Activated CD4-positive, alpha-beta T cell treated with anti-CD3 and anti-CD28 coated beads for 1 hour (primary cell): ENCODE measurements around the gene ODAD4.

Experiments
- DNase-seq: peaks from one replicate; pipeline ENCODE4 v3.0.0-alpha.2; 2020

Gene ODAD4

GRCh38 chr17:41972571-41973407, 42.4 kb downstream of the ODAD4 start:
- DNase-seq = no peak

- no peak for DNase-seq
Measured at GRCh38 chr17:41973408-41973811, 43.0 kb downstream of the ODAD4 start.

- DNase-seq = no peak
Measured at GRCh38 chr17:41974031-41974430, 43.6 kb downstream of the ODAD4 start.

GRCh38 chr17:41974658-41975057, 44.2 kb downstream of the ODAD4 start:
- DNase-seq = no peak

- DNase-seq = no peak
Measured at GRCh38 chr17:41975099-41976083, 45.0 kb downstream of the ODAD4 start.

GRCh38 chr17:41976142-41976768, 45.8 kb downstream of the ODAD4 start:
- no peak for DNase-seq

- DNase-seq = no peak
Measured at GRCh38 chr17:41977991-41978390, 47.6 kb downstream of the ODAD4 start.

- DNase-seq = no peak
Measured at GRCh38 chr17:41982026-41982760, 51.8 kb downstream of the ODAD4 start.

GRCh38 chr17:41984454-41984853, 54.0 kb downstream of the ODAD4 start:
- DNase-seq = no peak

DNA sequence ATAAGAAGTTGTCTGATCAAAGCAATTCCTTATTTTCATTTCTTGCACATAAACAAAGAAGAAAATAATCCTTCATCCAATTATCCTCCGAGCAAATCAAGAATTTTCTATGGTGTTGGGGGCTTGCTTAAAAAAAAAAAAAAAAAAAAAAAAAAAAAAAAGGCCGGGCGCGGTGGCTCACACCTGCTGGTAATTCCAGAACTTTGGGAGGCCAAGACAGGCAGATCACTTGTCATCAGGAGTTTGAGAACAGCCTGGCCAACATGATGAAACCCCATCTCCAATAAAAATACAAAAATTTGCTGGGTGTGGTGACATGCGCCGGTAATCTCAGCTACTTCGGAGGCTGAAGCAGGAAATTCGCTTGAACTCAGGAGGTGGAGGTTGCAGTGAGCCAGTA, 55.5 kb downstream of the ODAD4 start:
- no peak for DNase-seq

GRCh38 chr17:41986634-41987033, 56.2 kb downstream of the ODAD4 start:
- no peak for DNase-seq

- DNase-seq = no peak
Measured at GRCh38 chr17:41987642-41988041, 57.2 kb downstream of the ODAD4 start.

GRCh38 chr17:41988418-41988817, 58.0 kb downstream of the ODAD4 start:
- no peak for DNase-seq

GRCh38 chr17:41989702-41990419, 59.4 kb downstream of the ODAD4 start:
- no peak for DNase-seq

DNA sequence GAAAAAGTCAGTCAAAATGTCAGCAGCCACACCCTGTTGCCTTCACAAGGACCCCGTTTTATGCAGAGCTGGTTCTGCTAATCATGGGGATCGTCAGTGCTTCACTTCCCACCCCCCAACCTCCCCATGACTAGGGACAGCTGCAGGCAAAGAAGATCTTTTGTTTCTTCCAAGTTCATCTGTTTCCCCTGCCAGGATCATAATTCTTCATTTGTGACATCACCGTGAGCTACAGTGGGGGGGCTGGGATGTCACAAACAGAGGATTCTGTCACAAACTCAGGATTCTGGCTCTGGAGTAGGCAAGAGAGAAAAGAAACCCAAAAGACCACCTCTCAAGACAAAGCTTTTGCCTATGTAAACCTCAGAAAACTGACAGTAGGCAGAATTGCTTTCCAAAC, 62.2 kb downstream of the ODAD4 start:
- no peak for DNase-seq

DNA sequence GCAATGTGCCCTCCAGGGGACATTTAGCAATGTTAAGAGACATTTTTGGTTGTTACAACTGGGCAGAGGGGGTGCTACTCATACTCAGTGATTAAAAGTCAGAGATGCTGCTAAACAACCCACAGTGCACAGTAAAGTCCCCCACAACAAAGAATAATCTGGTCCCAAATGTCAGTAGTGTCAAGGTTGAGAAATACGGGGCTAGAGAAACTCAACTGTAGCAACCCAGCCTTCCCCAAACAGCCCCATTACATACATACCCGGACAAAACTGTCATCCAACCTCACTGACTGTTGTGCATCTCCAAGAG, 66.4 kb downstream of the ODAD4 start:
- no peak for DNase-seq

DNA sequence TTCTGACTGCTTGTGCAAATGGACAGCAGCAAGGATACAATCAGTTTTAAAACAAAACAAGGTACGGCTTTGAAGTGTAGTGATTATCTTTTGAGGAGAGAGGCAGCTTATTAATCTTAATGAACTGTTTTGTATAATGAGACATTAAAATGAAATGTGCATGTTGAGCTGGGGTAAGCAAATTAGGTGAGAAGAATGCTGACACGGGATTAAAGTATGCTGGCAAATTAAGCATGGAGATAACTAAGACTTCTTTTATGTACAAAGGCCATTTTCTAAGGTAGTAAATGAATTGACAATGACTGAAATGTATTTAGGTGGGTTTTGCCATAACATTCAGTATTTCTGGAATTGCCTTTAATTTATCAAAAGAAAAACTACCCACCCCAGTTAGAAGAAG, 68.1 kb downstream of the ODAD4 start:
- no peak for DNase-seq

DNA sequence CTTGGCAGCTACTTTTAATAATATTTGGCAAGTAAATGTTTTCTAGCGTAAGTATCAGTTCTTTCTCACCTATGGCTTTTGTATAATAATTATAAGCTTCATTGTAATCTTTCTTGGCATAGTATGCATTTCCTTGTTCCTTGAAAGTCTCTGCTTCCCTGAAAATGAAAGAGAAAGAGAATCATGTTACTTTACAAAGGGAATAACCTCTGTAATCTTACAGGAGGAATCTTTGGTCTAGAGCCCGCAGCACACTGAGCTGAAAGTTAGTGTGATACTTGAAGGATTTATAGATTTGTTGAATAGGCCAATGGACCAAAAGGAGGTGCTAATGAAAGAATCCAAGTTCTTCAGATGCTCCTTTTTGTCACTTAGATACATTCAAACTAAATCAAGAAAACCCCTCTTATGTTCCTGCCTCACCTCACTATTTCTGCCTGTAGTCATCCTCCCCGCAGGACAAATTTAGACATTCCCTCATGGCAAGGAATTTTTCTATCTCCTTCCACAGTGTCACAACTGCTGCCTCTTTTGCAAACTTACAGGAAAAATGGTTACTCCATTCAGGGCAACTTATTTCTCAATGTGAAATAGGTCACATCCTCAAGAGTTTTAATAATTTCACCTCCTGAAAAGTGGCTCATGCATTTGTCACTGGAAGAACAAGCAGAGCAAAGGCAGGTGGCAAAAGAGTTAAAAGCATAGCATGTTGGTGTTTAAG, 70.2 kb downstream of the ODAD4 start:
- no peak for DNase-seq

- no peak for DNase-seq
Measured at GRCh38 chr17:42001729-42002128, 71.3 kb downstream of the ODAD4 start.

- DNase-seq = no peak
Measured at GRCh38 chr17:42002175-42002791, 71.9 kb downstream of the ODAD4 start.

DNA sequence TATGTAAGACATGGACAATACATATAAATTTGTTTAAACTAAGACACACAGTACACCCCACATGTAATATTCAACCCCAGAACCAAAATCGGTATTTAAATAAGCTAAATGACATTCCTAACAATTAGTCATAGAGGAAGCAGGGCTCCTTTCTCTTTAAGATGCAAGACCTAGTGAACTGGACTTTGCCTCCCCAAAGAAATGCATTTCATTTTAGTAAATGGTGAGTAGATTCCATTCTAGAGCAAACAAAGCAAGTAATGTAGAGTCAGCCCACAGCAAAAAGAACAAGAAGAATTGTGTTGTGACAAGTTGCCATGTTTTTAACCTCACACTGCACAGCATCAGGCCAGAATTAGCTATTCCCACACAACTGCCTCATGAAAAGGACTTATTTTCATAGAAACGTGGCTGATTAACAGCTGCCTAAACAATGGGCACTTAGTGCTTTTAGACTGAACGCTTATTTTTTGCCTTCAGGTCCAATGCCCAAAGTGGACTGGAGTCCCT, 72.4 kb downstream of the ODAD4 start:
- DNase-seq = no peak
